A673 (cell line): Measurements from ENCODE around the gene TMEM39A. TPM values are rescaled to one million over a fixed set of nuclear protein-coding genes. Genes with fewer than 3 reads are reported as not detected.
A peak's percentile ranks its signal among the peaks of the same experiment; 100 is the strongest.

Experiments used
- BruUV-seq: library from RNA; stranded (reverse); fragments of 400-500 nt; replicated peaks from 2 replicates; lab custom pipeline; 2021; lab: Mats Ljungman, UMichigan
- CTCF ChIA-PET: fragments of 300-600 bp; sonication (Branson Sonifier 250); formaldehyde crosslinking; loops from one replicate; lab custom pipeline; 2022; ENCODE audit warnings: antibody characterized with exemption; lab: Charles Lee
- POLR2A ChIA-PET: fragments of 300-600 bp; sonication (Branson Sonifier 250); formaldehyde crosslinking; loops from one replicate; lab custom pipeline; 2022; ENCODE audit warnings: antibody characterized with exemption; ENCODE audit not compliant: low non-redundant PET; lab: Charles Lee
- DNase-seq: peaks from one replicate; pipeline ENCODE4 v3.0.0-alpha.2; 2015; ENCODE audit warnings: low spot score
- H3K27ac ChIP-seq: fragments of 200-600 bp; sonication (generic); 2 replicates; pipeline ENCODE4 v1.5.1; 2016; ENCODE audit warnings: mixed run types, low read depth, mild to moderate bottlenecking, mixed read lengths, antibody characterized with exemption, low read length; ENCODE audit not compliant: poor library complexity, severe bottlenecking
- H3K27me3 ChIP-seq: fragments of 200-600 bp; sonication (generic); replicated peaks from 2 replicates; pipeline ENCODE4 v1.6.1; 2017; ENCODE audit warnings: mixed run types, low read depth, mild to moderate bottlenecking, mixed read lengths, antibody characterized with exemption, low read length; ENCODE audit not compliant: insufficient read depth, poor library complexity
- H3K36me3 ChIP-seq: fragments of 200-600 bp; sonication (generic); 2 replicates; pipeline ENCODE4 v1.6.1; 2016; ENCODE audit warnings: mixed run types, mild to moderate bottlenecking, mixed read lengths, antibody characterized with exemption, low read length; ENCODE audit not compliant: insufficient read depth, poor library complexity, severe bottlenecking
- H3K4me1 ChIP-seq: fragments of 200-600 bp; sonication (generic); 2 replicates; pipeline ENCODE4 v1.6.1; 2017; ENCODE audit warnings: mixed run types, mild to moderate bottlenecking, mixed read lengths, antibody characterized with exemption, low read length; ENCODE audit not compliant: insufficient read depth, poor library complexity, severe bottlenecking
- H3K4me3 ChIP-seq: fragments of 200-600 bp; sonication (generic); 2 replicates; pipeline ENCODE4 v1.5.1; 2016; ENCODE audit warnings: low read depth, mixed run types, mild to moderate bottlenecking, mixed read lengths, low read length; ENCODE audit not compliant: poor library complexity, severe bottlenecking
- H3K9me3 ChIP-seq: fragments of 200-600 bp; sonication (generic); 2 replicates; pipeline ENCODE4 v1.6.1; 2016; ENCODE audit warnings: mixed run types, low read depth, mild to moderate bottlenecking, mixed read lengths, antibody characterized with exemption, low read length; ENCODE audit not compliant: poor library complexity, severe bottlenecking
- CTCF ChIP-seq: fragments of 300-800, 200-600 bp; sonication (generic); conservative IDR thresholded peaks from 2 replicates; pipeline ENCODE4 v1.5.1; 2017; ENCODE audit warnings: low read depth, mild to moderate bottlenecking, antibody characterized with exemption, low read length, moderate library complexity, mixed read lengths
- EZH2 ChIP-seq: fragments of 200-600 bp; sonication (generic); IDR thresholded peaks from 2 replicates; pipeline ENCODE4 v1.6.1; 2017; ENCODE audit warnings: borderline replicate concordance, low read depth, mild to moderate bottlenecking, mixed read lengths, antibody characterized with exemption, low read length; ENCODE audit not compliant: poor library complexity, severe bottlenecking
- intact Hi-C: fragments of 100-400 bp; cut with micrococcal nuclease; formaldehyde crosslinking; loops from one replicate; pipeline ENCODE4 v1.10.0; 2022; ENCODE audit not compliant: unreplicated experiment
- total RNA-seq: library from RNA; stranded (reverse); gene quantifications from 2 replicates; pipeline ENCODE4 v1.2.3, GENCODE V29; 2021

The TMEM39A gene
- total RNA-seq, 1 experiment from 2014 or later: 37.0 TPM

GRCh38 chr3:119416873-119417272 is 46.5 kb downstream of the TMEM39A start:
- ChIA-PET CTCF (no interaction called here), POLR2A (no interaction called here)
- intact Hi-C loops: no loop called here
- no peak for TF ChIP-seq EZH2
- no peak for TF ChIP-seq CTCF
- Histone ChIP-seq H3K27ac (no peak overlapping the region), H3K9me3 (no peaks in the 10 kb centered on the region), H3K4me1 (no peaks in the 10 kb centered on the region), H3K4me3 (no peak overlapping the region), H3K27me3 (peaks cover 2% of the 10 kb centered on the region), H3K36me3 (no peaks in the 10 kb centered on the region)
- BruUV-seq: no TSS peak
- DNase-seq: no peak

- no TSS peak for BruUV-seq
- Histone ChIP-seq H3K9me3 (no peaks in the 10 kb centered on the region), H3K27me3 (no peaks in the 10 kb centered on the region), H3K27ac (no peak overlapping the region), H3K36me3 (no peaks in the 10 kb centered on the region), H3K4me1 (no peaks in the 10 kb centered on the region), H3K4me3 (no peak overlapping the region)
- POLR2A ChIA-PET: interaction anchor here (0.6 kb wide), 1 partner anchor 261 kb away, joined by 7 read pairs; no protein-coding TSS in a partner anchor
- TF ChIP-seq EZH2 (no peak), CTCF (no peak)
- intact Hi-C loops: no loop called here
- CTCF ChIA-PET: no interaction called here
- peak; percentile 20 for DNase-seq
Measured at GRCh38 chr3:119413603-119414280, 49.7 kb downstream of the TMEM39A start.

GRCh38 chr3:119409844-119410243 is 53.6 kb downstream of the TMEM39A start:
- Histone ChIP-seq H3K36me3 (no peaks in the 10 kb centered on the region), H3K4me1 (no peaks in the 10 kb centered on the region), H3K27me3 (no peaks in the 10 kb centered on the region), H3K9me3 (no peaks in the 10 kb centered on the region), H3K27ac (no peak overlapping the region), H3K4me3 (no peak overlapping the region)
- BruUV-seq: no TSS peak
- POLR2A ChIA-PET: no interaction called here
- TF ChIP-seq CTCF: no peak
- intact Hi-C loops: no loop called here
- CTCF ChIA-PET: no interaction called here
- DNase-seq: no peak
